ENCODE results near the gene RTEL1. TPM values are rescaled to one million over a fixed set of nuclear protein-coding genes. Genes with fewer than 3 reads are reported as not detected.
A peak's percentile ranks its signal among the peaks of the same experiment; 100 is the strongest.

The RTEL1 gene
- total and polyA plus RNA-seq, 8 donors = 7.6 to 70.4 (median 16.1) TPM

DNA sequence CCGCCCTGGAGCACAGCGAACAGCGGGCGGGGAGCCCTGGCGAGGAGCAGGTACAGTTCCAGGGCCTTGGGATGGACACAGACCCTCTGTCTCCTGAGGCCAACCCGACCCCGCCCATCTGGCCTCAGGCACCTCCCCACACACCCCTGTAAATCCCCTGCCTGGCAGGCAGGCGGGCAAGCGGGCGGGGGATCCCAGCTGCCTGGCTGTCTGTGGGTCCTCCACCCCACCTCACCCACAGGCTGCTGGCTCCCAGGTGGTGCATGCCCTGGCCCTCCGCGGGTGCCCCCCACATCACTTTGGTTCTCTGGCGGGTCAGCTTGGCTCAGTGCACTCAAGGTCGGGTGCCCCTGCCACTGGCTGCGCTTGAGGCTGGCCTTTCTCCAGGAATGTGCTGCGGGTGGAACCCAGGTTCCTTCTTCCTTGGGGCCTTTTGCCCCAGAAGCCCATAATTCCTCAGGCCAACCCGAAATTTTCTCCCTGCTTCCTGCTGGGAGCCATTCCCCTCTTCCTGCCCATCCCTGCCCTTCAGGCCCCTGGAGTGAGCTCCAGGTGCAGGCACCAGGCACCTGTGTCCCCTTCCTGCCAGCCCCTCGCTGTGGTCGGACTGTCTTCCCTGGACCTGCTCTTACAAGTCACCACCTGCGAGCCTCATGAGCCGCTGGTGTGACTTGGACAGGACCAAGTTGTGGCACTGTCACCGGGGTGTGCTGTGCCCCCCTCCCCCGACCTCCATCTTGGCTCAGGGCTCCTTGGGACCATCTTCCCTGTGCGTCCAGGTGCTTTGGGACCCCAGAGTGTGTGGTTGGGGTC lies 33.0 kb downstream of the RTEL1 start:
- intact Hi-C loops (cut with DNase I; ENCODE audit: low total_unique reads) = no loop called here
- no peaks in the 10 kb centered on the region for H3K9me3 ChIP-seq
- H3K27ac ChIP-seq = peak overlapping the region in 3 of 5 donors; percentile 10 to 56 (median 29)
- no peak overlapping the region for H3K4me3 ChIP-seq
- TF ChIP-seq POLR2AphosphoS5 (IDR thresholded peaks at IDR 0.05) (no peak), POLR2A (IDR thresholded peaks at IDR 0.05) (no peak), EP300 (IDR thresholded peaks at IDR 0.05) (no peak)
- TF ChIP-seq, protein P1, sequence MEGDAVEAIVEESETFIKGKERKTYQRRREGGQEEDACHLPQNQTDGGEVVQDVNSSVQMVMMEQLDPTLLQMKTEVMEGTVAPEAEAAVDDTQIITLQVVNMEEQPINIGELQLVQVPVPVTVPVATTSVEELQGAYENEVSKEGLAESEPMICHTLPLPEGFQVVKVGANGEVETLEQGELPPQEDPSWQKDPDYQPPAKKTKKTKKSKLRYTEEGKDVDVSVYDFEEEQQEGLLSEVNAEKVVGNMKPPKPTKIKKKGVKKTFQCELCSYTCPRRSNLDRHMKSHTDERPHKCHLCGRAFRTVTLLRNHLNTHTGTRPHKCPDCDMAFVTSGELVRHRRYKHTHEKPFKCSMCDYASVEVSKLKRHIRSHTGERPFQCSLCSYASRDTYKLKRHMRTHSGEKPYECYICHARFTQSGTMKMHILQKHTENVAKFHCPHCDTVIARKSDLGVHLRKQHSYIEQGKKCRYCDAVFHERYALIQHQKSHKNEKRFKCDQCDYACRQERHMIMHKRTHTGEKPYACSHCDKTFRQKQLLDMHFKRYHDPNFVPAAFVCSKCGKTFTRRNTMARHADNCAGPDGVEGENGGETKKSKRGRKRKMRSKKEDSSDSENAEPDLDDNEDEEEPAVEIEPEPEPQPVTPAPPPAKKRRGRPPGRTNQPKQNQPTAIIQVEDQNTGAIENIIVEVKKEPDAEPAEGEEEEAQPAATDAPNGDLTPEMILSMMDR (IDR thresholded peaks at IDR 0.05) = no peak
- 68 to 77% (median 70%) methylated on average over 14 to 24 of the region's 24 CpGs for WGBS, 5 donors
- H3K27me3 ChIP-seq = no peaks in the 10 kb centered on the region
- peak in 1 of 2 donors; percentile 30 for DNase-seq
- H3K36me3 ChIP-seq = peaks cover 16 to 45% (median 23%) of the 10 kb centered on the region in 4 donors
- peaks cover 26 to 72% (median 46%) of the 10 kb centered on the region in 4 donors for H3K4me1 ChIP-seq

DNA sequence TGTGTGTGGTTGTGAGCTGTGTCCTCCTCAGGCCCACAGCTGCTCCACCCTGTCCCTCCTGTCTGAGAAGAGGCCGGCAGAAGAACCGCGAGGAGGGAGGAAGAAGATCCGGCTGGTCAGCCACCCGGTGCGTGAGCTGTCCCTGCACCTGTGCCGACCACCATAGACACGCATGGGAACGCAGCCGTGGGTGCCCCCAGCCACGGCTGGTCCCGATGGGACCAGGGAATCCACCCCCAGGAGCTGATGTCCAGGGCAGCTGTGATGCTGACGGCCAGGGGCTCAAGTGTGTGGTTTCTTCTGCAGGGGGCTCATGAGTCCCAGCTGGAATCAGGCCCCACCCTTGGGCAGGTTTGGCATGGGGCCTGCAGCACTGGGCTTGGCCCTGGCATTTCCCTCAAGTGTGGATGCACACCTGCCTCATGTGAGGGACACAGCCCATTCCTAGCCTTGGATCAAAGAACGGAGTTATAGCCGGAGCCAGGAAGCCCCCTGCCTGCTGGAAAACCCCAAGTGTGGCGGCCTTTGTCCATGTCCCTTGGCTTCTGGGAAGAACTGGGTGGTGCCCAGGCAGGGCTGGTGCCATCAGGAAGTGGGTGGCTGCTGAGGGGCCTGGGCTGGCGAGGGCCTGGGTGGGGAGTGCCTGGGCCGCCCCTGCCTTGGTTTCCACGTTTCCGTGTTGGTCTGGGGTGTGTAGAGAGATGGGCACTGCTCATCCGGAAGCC lies 33.8 kb downstream of the RTEL1 start:
- intact Hi-C loops (cut with DNase I; ENCODE audit: low total_unique reads) = no loop called here
- no peak for TF ChIP-seq POLR2A (IDR thresholded peaks at IDR 0.05)
- no peak for TF ChIP-seq EP300 (IDR thresholded peaks at IDR 0.05)
- no peak for TF ChIP-seq POLR2AphosphoS5 (IDR thresholded peaks at IDR 0.05)
- TF ChIP-seq, protein P1 (IDR thresholded peaks at IDR 0.05) = no peak
- peaks cover 16 to 45% (median 24%) of the 10 kb centered on the region in 4 donors for H3K36me3 ChIP-seq
- peak overlapping the region in 4 of 5 donors; percentile 10 to 56 (median 27) for H3K27ac ChIP-seq
- peaks cover 26 to 72% (median 46%) of the 10 kb centered on the region in 4 donors for H3K4me1 ChIP-seq
- no peaks in the 10 kb centered on the region for H3K9me3 ChIP-seq
- WGBS, 5 donors = 73 to 82% (median 78%) methylated on average over 6 to 21 of the region's 21 CpGs
- peak in 1 of 2 donors; percentile 15 for DNase-seq
- H3K27me3 ChIP-seq = no peaks in the 10 kb centered on the region
- no peak overlapping the region for H3K4me3 ChIP-seq

DNA sequence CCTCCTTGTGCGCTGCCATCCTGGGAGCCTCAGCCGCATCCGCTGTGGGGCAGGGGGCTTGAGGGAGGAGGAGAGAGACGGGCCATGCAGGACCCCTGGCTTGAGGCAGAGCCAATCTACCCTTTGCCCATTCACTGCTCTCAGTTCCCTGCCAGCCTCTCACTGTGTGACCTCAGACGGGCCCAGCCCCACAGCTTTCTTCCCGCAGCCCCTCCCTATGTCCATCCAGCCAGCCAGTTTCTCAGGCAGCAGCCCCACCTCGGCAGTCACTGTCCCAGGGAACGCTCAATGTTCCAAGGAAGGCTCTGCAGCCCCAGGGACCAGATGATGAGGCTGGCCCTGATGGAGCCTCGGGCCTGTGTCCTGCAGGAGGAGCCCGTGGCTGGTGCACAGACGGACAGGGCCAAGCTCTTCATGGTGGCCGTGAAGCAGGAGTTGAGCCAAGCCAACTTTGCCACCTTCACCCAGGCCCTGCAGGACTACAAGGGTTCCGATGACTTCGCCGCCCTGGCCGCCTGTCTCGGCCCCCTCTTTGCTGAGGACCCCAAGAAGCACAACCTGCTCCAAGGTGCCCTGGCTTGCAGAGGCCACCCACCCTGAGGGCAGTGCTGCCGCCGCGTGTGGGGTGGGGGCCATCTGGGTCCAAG lies 34.4 kb downstream of the RTEL1 start:
- Histone ChIP-seq H3K4me3 (no peak overlapping the region), H3K4me1 (peaks cover 26 to 72% (median 46%) of the 10 kb centered on the region in 4 donors), H3K36me3 (peaks cover 16 to 47% (median 24%) of the 10 kb centered on the region in 4 donors), H3K27ac (peak overlapping the region in 4 of 5 donors; percentile 10 to 56 (median 26)), H3K9me3 (no peaks in the 10 kb centered on the region), H3K27me3 (no peaks in the 10 kb centered on the region)
- intact Hi-C loops (cut with DNase I; ENCODE audit: low total_unique reads) = no loop called here
- peak in 1 of 2 donors; percentile 30 for DNase-seq
- 62 to 72% (median 70%) methylated on average over 13 to 20 of the region's 20 CpGs for WGBS, 5 donors
- TF ChIP-seq EP300 (IDR thresholded peaks at IDR 0.05) (no peak), POLR2A (IDR thresholded peaks at IDR 0.05) (no peak), POLR2AphosphoS5 (IDR thresholded peaks at IDR 0.05) (no peak)
- TF ChIP-seq, protein P1 (IDR thresholded peaks at IDR 0.05) = no peak
